ENCODE measurements around the gene KLF4. TPM values are rescaled to one million over a fixed set of nuclear protein-coding genes. Genes with fewer than 3 reads are reported as not detected.

Gene KLF4
- total and polyA plus RNA-seq, 4 donors: 39.7 to 202 (median 64.2) TPM

DNA sequence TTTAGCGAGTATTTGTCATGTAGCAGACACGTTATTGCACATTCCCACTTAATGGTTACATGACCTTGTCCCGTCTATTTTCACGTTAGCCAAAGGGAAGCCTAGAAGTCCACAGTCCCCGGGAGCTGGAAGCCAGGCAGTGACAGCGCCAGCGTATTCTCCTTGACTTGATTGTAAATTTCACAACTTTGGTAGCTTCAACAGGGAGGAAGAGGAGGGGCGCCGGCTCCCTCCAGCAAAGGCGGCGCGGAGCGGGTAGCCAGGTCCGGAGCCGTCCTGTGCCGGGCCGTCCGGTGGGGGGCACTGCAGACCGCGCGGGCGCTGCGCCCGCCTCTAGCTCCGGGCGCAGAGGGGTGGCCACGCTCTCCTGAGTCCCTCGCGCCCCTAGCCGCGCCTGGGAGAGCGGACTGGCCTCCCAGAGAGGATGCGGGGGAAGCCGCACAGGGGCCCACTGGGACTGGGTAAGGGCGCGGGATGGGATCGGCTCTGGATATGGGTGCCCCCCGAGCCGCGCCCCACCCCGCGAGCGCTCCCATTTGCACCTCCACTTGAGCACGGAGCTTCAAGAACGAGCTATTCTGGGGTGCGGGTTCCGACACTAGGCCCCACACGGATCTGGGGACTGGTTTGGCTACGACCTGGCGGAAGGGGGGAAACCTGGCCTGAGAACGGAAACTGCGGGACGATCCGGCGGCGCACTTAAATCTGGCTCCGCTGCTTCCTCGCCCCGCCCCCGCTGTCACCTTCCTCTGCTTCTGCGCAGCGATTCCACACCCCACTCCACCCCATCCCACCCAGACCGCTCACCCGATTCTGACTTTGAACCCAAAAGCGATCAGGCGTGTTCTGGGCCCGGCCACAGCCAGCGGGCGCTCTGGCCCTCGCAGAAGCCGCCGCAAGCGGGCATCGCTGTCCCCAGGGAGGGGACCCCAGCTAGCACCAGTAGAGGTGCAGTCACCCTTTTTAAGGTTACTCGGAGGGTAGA, 23.8 kb downstream of the KLF4 start:
- peak; percentile 98 for ATAC-seq (ENCODE audit: low FRiP score)
- intact Hi-C loops (cut with DNase I): loop anchor here (1.0 to 10.0 kb wide), 4 partner anchors 1100 to 1302 kb away; no protein-coding TSS in a partner anchor
- peak overlapping the region; percentile 1 to 47 for H3K4me3 ChIP-seq (ENCODE audit: low read length in 2 of 2)
- H3K9me3 ChIP-seq (ENCODE audit: control insufficient read depth, low read length): no peaks in the 10 kb centered on the region
- 4 to 6% methylated on average over 73 to 75 of the region's 75 CpGs for WGBS, 2 donors
- H3K4me1 ChIP-seq (ENCODE audit: control insufficient read depth in 1 of 2, insufficient read depth in 2 of 2, low read length in 2 of 2): no peaks in the 10 kb centered on the region
- H3K27me3 ChIP-seq (ENCODE audit: control insufficient read depth in 1 of 2, insufficient read depth in 2 of 2, low read length in 1 of 2): no peaks in the 10 kb centered on the region
- H3K27ac ChIP-seq (ENCODE audit: low read depth in 1 of 2, low read length in 2 of 2): no peak overlapping the region
- H3K36me3 ChIP-seq (ENCODE audit: control insufficient read depth in 1 of 2, insufficient read depth in 2 of 2, low read length in 1 of 2): no peaks in the 10 kb centered on the region
- peak; percentile 79 to 91 for DNase-seq

DNA sequence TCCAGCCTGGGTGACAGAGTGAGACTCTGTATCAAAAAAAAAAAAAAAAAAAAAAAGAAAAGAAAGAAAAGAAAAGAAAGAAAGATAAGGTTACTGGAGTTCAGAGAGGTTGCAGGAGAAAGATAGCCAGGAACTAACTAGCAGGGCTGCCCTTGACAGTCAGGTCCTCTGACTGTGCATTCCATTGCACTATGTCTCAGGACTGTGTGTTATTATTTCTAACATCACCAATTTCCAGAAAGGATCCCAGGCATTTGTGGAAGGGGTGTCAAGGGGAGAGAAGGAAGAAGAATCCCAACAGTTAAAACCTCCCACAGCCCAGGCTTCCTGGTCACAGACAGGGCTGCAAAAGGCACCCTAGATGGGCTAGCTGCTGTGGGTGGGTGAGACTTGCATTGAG, 25.1 kb downstream of the KLF4 start:
- Histone ChIP-seq H3K36me3 (ENCODE audit: control insufficient read depth in 1 of 2, insufficient read depth in 2 of 2, low read length in 1 of 2) (no peaks in the 10 kb centered on the region), H3K9me3 (ENCODE audit: control insufficient read depth, low read length) (peaks cover 2% of the 10 kb centered on the region), H3K27ac (ENCODE audit: low read depth in 1 of 2, low read length in 2 of 2) (no peak overlapping the region), H3K4me1 (ENCODE audit: control insufficient read depth in 1 of 2, insufficient read depth in 2 of 2, low read length in 2 of 2) (no peaks in the 10 kb centered on the region), H3K27me3 (ENCODE audit: control insufficient read depth in 1 of 2, insufficient read depth in 2 of 2, low read length in 1 of 2) (peaks cover 0 to 2% of the 10 kb centered on the region in 2 donors), H3K4me3 (ENCODE audit: low read length in 2 of 2) (no peak overlapping the region)
- ATAC-seq (ENCODE audit: low FRiP score) (no peak), DNase-seq (no peak)
- intact Hi-C loops (cut with DNase I): loop anchor here in 1 of 2 donors (10.0 kb wide), 1 partner anchor 1300 kb away; no protein-coding TSS in a partner anchor

DNA sequence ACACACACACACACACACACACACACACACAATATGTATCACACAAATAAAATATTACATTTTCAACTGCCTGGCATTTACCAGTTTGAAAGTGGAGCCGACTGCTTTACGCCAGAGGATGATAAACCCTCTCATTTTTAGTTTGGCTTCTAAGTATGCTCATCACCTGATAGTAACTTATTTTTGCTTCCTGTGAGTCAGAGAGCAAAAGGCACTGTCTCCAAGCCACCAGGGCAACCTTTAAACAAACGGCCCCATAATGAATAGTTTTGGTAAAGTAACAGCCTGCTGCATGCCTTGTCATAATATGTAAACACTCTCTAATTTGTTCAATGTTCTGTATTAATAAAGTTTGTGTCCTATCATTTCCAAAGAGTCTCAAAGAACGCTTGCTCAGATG, 26.9 kb downstream of the KLF4 start:
- DNase-seq (no peak), ATAC-seq (ENCODE audit: low FRiP score) (no peak)
- WGBS, 2 donors: 64 to 67% methylated on average over 4 of the region's 4 CpGs
- no peak overlapping the region for H3K27ac ChIP-seq (ENCODE audit: low read depth in 1 of 2, low read length in 2 of 2)
- peaks cover 2% of the 10 kb centered on the region for H3K9me3 ChIP-seq (ENCODE audit: control insufficient read depth, low read length)
- H3K36me3 ChIP-seq (ENCODE audit: control insufficient read depth in 1 of 2, insufficient read depth in 2 of 2, low read length in 1 of 2): no peaks in the 10 kb centered on the region
- H3K4me3 ChIP-seq (ENCODE audit: low read length in 2 of 2): no peak overlapping the region
- H3K27me3 ChIP-seq (ENCODE audit: control insufficient read depth in 1 of 2, insufficient read depth in 2 of 2, low read length in 1 of 2): peaks cover 0 to 2% of the 10 kb centered on the region in 2 donors
- H3K4me1 ChIP-seq (ENCODE audit: control insufficient read depth in 1 of 2, insufficient read depth in 2 of 2, low read length in 2 of 2): no peaks in the 10 kb centered on the region
- intact Hi-C loops (cut with DNase I): loop anchor here in 1 of 2 donors (10.0 kb wide), 1 partner anchor 1302 kb away; no protein-coding TSS in a partner anchor

DNA sequence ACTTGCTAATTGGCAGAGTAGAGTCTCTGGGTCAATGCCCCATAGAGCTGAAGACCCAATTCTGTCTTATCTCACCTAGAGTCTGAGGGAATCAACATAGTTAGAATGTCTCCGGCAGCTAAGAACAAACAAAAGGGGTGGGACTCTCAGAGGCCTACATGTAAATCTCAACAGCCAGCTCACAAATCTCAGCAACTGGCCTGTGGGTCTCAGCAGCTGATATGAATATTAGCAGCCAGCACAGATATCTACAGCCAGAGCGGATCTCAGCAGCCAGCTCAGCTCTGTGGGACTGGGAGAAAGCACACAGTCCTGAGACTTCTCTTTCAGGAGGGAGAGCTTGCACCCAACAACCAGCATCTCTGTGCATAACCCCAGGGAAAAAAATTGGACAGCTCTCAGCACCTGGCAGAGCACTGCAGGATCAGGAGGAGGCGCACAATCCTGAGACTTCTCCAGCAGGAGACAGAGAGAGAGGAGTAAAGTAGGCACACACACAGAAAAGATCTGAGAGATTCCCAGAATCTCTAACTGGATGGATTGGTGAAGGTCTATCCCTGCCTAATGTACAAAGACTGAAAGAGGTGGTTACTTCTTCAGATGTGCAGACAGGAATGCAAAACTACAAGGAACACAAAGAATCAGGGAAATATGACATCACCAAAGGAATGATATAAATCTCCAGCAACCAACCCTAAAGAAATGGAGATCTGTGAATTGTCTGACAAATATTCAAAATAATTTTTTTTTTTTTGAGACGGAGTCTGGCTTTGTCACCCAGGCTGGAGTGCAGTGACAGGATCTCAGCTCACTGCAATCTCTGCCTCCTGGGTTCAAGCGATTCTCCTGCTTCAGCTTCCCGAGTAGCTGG, 29.2 kb downstream of the KLF4 start:
- no peak for DNase-seq
- intact Hi-C loops (cut with DNase I): loop anchor here in 1 of 2 donors (10.0 kb wide), 1 partner anchor 1304 kb away; no protein-coding TSS in a partner anchor
- Histone ChIP-seq H3K36me3 (ENCODE audit: control insufficient read depth in 1 of 2, insufficient read depth in 2 of 2, low read length in 1 of 2) (no peaks in the 10 kb centered on the region), H3K9me3 (ENCODE audit: control insufficient read depth, low read length) (peaks cover 2% of the 10 kb centered on the region), H3K4me3 (ENCODE audit: low read length in 2 of 2) (no peak overlapping the region), H3K27me3 (ENCODE audit: control insufficient read depth in 1 of 2, insufficient read depth in 2 of 2, low read length in 1 of 2) (peaks cover 0 to 2% of the 10 kb centered on the region in 2 donors), H3K27ac (ENCODE audit: low read depth in 1 of 2, low read length in 2 of 2) (no peak overlapping the region), H3K4me1 (ENCODE audit: control insufficient read depth in 1 of 2, insufficient read depth in 2 of 2, low read length in 2 of 2) (no peaks in the 10 kb centered on the region)
- ATAC-seq (ENCODE audit: low FRiP score): no peak
- 73 to 81% methylated on average over 6 of the region's 6 CpGs for WGBS, 2 donors

DNA sequence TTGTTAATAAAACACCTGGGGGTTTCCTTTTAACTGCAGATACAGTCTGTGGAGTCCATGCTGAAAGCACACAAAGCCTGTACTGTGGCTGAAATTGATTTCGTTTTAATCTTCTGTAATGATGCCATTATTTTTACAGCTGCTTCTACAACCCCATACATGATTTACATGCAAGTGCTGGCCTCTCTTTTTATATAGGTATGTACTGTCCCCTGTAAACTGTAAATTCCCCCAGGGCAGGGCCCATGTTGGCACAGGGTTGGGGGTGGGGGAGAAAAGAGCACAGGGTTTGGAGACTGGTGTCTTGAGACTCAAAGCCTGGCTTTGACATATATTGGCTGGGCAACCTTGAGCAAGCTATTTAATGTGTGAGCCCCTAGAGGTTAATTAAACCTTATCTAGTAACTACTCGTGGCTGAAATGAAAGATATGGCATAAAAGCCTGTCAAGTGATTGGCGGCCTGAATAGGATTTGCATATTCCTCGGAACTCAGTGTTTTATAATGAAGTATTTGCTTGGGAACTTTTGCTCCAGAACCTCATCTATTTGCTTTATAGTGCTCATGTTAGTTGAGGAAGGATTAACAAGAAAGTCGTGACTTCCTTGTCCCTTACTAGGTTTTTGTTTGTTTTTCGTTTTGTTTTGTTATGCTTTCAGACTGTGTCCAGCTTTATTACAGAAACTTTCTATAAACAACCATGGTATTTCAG, 34.0 kb downstream of the KLF4 start:
- Histone ChIP-seq H3K27me3 (ENCODE audit: control insufficient read depth in 1 of 2, insufficient read depth in 2 of 2, low read length in 1 of 2) (peaks cover 0 to 2% of the 10 kb centered on the region in 2 donors), H3K9me3 (ENCODE audit: control insufficient read depth, low read length) (peaks cover 2% of the 10 kb centered on the region), H3K4me1 (ENCODE audit: control insufficient read depth in 1 of 2, insufficient read depth in 2 of 2, low read length in 2 of 2) (no peaks in the 10 kb centered on the region), H3K27ac (ENCODE audit: low read depth in 1 of 2, low read length in 2 of 2) (no peak overlapping the region), H3K4me3 (ENCODE audit: low read length in 2 of 2) (no peak overlapping the region), H3K36me3 (ENCODE audit: control insufficient read depth in 1 of 2, insufficient read depth in 2 of 2, low read length in 1 of 2) (no peaks in the 10 kb centered on the region)
- DNase-seq (no peak), ATAC-seq (ENCODE audit: low FRiP score) (no peak)
- intact Hi-C loops (cut with DNase I): no loop called here
- WGBS, 2 donors: 54 to 56% methylated on average over 6 of the region's 6 CpGs

GRCh38 chr9:107453479-107453878, 36.1 kb downstream of the KLF4 start:
- ATAC-seq (ENCODE audit: low FRiP score) (no peak), DNase-seq (no peak)
- no peaks in the 10 kb centered on the region for H3K27me3 ChIP-seq (ENCODE audit: control insufficient read depth in 1 of 2, insufficient read depth in 2 of 2, low read length in 1 of 2)
- no peaks in the 10 kb centered on the region for H3K4me1 ChIP-seq (ENCODE audit: control insufficient read depth in 1 of 2, insufficient read depth in 2 of 2, low read length in 2 of 2)
- WGBS, 2 donors: 81 to 82% methylated on average over 4 of the region's 4 CpGs
- no peak overlapping the region for H3K4me3 ChIP-seq (ENCODE audit: low read length in 2 of 2)
- no peaks in the 10 kb centered on the region for H3K9me3 ChIP-seq (ENCODE audit: control insufficient read depth, low read length)
- intact Hi-C loops (cut with DNase I): no loop called here
- no peaks in the 10 kb centered on the region for H3K36me3 ChIP-seq (ENCODE audit: control insufficient read depth in 1 of 2, insufficient read depth in 2 of 2, low read length in 1 of 2)
- no peak overlapping the region for H3K27ac ChIP-seq (ENCODE audit: low read depth in 1 of 2, low read length in 2 of 2)

GRCh38 chr9:107447834-107448233, 41.7 kb downstream of the KLF4 start:
- intact Hi-C loops (cut with DNase I): no loop called here

DNA sequence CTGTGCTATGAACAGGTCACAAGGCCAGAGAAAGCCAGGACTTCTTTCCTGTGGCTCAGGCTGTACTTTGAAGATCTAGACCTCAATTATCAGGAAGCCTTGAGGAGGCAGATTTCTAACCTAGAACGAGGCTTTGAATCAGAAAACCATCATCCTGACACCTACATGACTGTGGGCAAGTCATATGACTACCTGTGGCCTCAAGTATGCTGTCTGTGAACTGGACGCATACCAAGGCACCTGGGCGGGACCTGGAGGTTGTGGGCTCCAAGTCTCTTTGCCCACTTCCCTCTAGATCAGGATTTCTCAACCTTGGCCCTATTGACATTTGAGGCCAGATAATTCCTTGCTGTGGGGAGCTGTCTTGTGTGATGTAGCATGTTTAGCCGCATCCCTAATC, 42.5 kb downstream of the KLF4 start:
- Histone ChIP-seq H3K4me3 (ENCODE audit: low read length in 2 of 2) (no peak overlapping the region), H3K27me3 (ENCODE audit: control insufficient read depth in 1 of 2, insufficient read depth in 2 of 2, low read length in 1 of 2) (no peaks in the 10 kb centered on the region), H3K36me3 (ENCODE audit: control insufficient read depth in 1 of 2, insufficient read depth in 2 of 2, low read length in 1 of 2) (no peaks in the 10 kb centered on the region), H3K27ac (ENCODE audit: low read depth in 1 of 2, low read length in 2 of 2) (no peak overlapping the region), H3K4me1 (ENCODE audit: control insufficient read depth in 1 of 2, insufficient read depth in 2 of 2, low read length in 2 of 2) (no peaks in the 10 kb centered on the region), H3K9me3 (ENCODE audit: control insufficient read depth, low read length) (no peaks in the 10 kb centered on the region)
- WGBS, 2 donors: 89 to 90% methylated on average over 4 of the region's 4 CpGs
- DNase-seq (no peak), ATAC-seq (ENCODE audit: low FRiP score) (no peak)
- intact Hi-C loops (cut with DNase I): no loop called here

More at GRCh38 chr9:107447834-107448233, 41.7 kb downstream of the KLF4 start:
- no peak for ATAC-seq (ENCODE audit: low FRiP score)
- no peaks in the 10 kb centered on the region for H3K9me3 ChIP-seq (ENCODE audit: control insufficient read depth, low read length)
- no peaks in the 10 kb centered on the region for H3K36me3 ChIP-seq (ENCODE audit: control insufficient read depth in 1 of 2, insufficient read depth in 2 of 2, low read length in 1 of 2)
- DNase-seq: no peak
- no peak overlapping the region for H3K27ac ChIP-seq (ENCODE audit: low read depth in 1 of 2, low read length in 2 of 2)
- no peak overlapping the region for H3K4me3 ChIP-seq (ENCODE audit: low read length in 2 of 2)
- H3K27me3 ChIP-seq (ENCODE audit: control insufficient read depth in 1 of 2, insufficient read depth in 2 of 2, low read length in 1 of 2): no peaks in the 10 kb centered on the region
- no peaks in the 10 kb centered on the region for H3K4me1 ChIP-seq (ENCODE audit: control insufficient read depth in 1 of 2, insufficient read depth in 2 of 2, low read length in 2 of 2)
- WGBS, 2 donors: 70 to 76% methylated on average over 1 of the region's 1 CpG
